A549 (cell line): ENCODE results near the gene SNCB. TPM values are rescaled to one million over a fixed set of nuclear protein-coding genes. Genes with fewer than 3 reads are reported as not detected.

Experiments used
- ATAC-seq, 2 experiments: fragments of 200-7000 bp in 1 of 2; fragments of >200 bp in 1 of 2; cut with Nextera tagmentation in 1 of 2; cut with Tn5 transposase in 1 of 2; 3 replicates each; pipeline versions ENCODE4 v1.8.0 to v1.9.1; 2018 to 2020; ENCODE audit warnings: mild to moderate bottlenecking in 1 of 2, moderate library complexity in 1 of 2
- CTCF ChIA-PET: fragments of 300-600 bp; sonication (Branson Sonifier 250); formaldehyde crosslinking; extraction: SDS; loops from one replicate; lab custom pipeline; 2021; ENCODE audit warnings: antibody characterized with exemption, inconsistent platforms; lab: Yijun Ruan, JAX
- POLR2A ChIA-PET: fragments of 350-600 bp; formaldehyde crosslinking; extraction: SDS; loops from one replicate; lab custom pipeline; 2021; ENCODE audit warnings: antibody characterized with exemption, inconsistent platforms; lab: Yijun Ruan, JAX
- DNase-seq, 2 experiments: peaks; one replicate each; pipeline versions ENCODE4 v3.0.0 to v3.0.0-alpha.2; 2011 to 2016; ENCODE audit warnings: low read depth in 1 of 2, low spot score in 1 of 2
- FAIRE-seq: peaks from 2 replicates; lab custom pipeline; 2011; peaks lifted over from hg19 to GRCh38; lab: Jason Lieb, UNC
- H3K27ac ChIP-seq, 2 experiments: fragments of >200 bp; sonication (Bioruptor Twin); formaldehyde crosslinking; 3 replicates each; pipeline ENCODE4 v1.5.1; 2016 to 2017
- H3K4me1 ChIP-seq: fragments of >200 bp; sonication (Bioruptor Twin); formaldehyde crosslinking; 3 replicates; pipeline ENCODE4 v1.6.1; 2016
- H3K4me2 ChIP-seq: fragments of >200 bp; sonication (Bioruptor Twin); formaldehyde crosslinking; 3 replicates; pipeline ENCODE4 v1.6.1; 2016
- H3K4me3 ChIP-seq: fragments of >200 bp; sonication (Bioruptor Twin); formaldehyde crosslinking; 3 replicates; pipeline ENCODE4 v1.5.1; 2016
- H3K9me3 ChIP-seq: fragments of >200 bp; sonication (Bioruptor Twin); formaldehyde crosslinking; 3 replicates; pipeline ENCODE4 v1.6.1; 2016
- BHLHE40 ChIP-seq: IDR thresholded peaks from 2 replicates; pipeline ENCODE4 v1.6.1; 2012; ENCODE audit warnings: low read depth, low read length, inconsistent platforms
- CBX8 ChIP-seq: fragments of 200-600 bp; sonication (generic); IDR thresholded peaks from 2 replicates; pipeline ENCODE4 v1.6.1; 2016
- CEBPB ChIP-seq, 2 experiments: fragments of >200 bp in 1 of 2; sonication (Bioruptor Twin) in 1 of 2; formaldehyde crosslinking in 1 of 2; IDR thresholded peaks; 2 replicates each; pipeline ENCODE4 v1.6.1; 2012 to 2016
- EHF ChIP-seq: fragments of 250-450 bp; sonication (Bioruptor Pico); IDR thresholded peaks from 2 replicates; pipeline ENCODE4 v1.5.0; 2020; ENCODE audit warnings: mild to moderate bottlenecking
- EP300 ChIP-seq, 2 experiments: fragments of >200 bp; sonication (Bioruptor Twin); formaldehyde crosslinking; IDR thresholded peaks; 2 replicates in 1 of 2; 3 replicates in 1 of 2; pipeline ENCODE4 v1.6.1; 2016 to 2017
- FOSB ChIP-seq: fragments of 250-450 bp; sonication (Bioruptor Pico); IDR thresholded peaks from 2 replicates; pipeline ENCODE4 v1.5.0; 2020; ENCODE audit warnings: mild to moderate bottlenecking, moderate library complexity
- FOSL2 ChIP-seq, 2 experiments: fragments of 450-650 bp in 1 of 2; fragments of >200 bp in 1 of 2; sonication (Bioruptor Twin) in 1 of 2; formaldehyde crosslinking; IDR thresholded peaks; 2 replicates each; pipeline versions ENCODE4 v1.5.0 to v1.6.1; 2016 to 2020; ENCODE audit warnings: mild to moderate bottlenecking in 1 of 2, moderate library complexity in 1 of 2
- GATA3 ChIP-seq: IDR thresholded peaks from 2 replicates; pipeline ENCODE4 v1.6.1; 2012; ENCODE audit warnings: borderline replicate concordance
- HOXA7 ChIP-seq: fragments of 250-450 bp; sonication (Bioruptor Pico); IDR thresholded peaks from 2 replicates; pipeline ENCODE4 v1.5.0; 2020; ENCODE audit warnings: mild to moderate bottlenecking, moderate library complexity
- KDM1A ChIP-seq: fragments of 200-600 bp; sonication (generic); IDR thresholded peaks from 2 replicates; pipeline ENCODE4 v1.6.1; 2016; ENCODE audit warnings: low read depth, mild to moderate bottlenecking
- KDM5A ChIP-seq: fragments of 200-600 bp; sonication (generic); IDR thresholded peaks from 2 replicates; pipeline ENCODE4 v1.6.1; 2016; ENCODE audit warnings: antibody characterized with exemption, mild to moderate bottlenecking
- MAZ ChIP-seq: fragments of 150-350 bp; IDR thresholded peaks from 2 replicates; pipeline ENCODE4 v1.6.1; 2014; ENCODE audit warnings: antibody characterized with exemption, low read depth, low read length, borderline replicate concordance
- NPAS2 ChIP-seq: fragments of 250-450 bp; sonication (Bioruptor Pico); IDR thresholded peaks from 2 replicates; pipeline ENCODE4 v1.8.0; 2022; ENCODE audit warnings: mild to moderate bottlenecking, moderate library complexity, borderline replicate concordance
- SMC3 ChIP-seq: fragments of >200 bp; sonication (Bioruptor Twin); formaldehyde crosslinking; IDR thresholded peaks from 3 replicates; pipeline ENCODE4 v1.6.1; 2018; ENCODE audit warnings: inconsistent platforms
- SREBF2 ChIP-seq: fragments of 450-650 bp; IDR thresholded peaks from 2 replicates; pipeline ENCODE4 v1.6.1; 2014; ENCODE audit warnings: mild to moderate bottlenecking, moderate library complexity
- WGBS: methylation state at CpG from one replicate; pipeline ENCODE4 v1.1.6; 2017; ENCODE audit errors: missing lambda C conversion rate; 5-methylcytosine and 5-hydroxymethylcytosine counted together
- polyA plus RNA-seq, 4 experiments: library from polyadenylated mRNA; depleted of rRNA in 3 of 4; stranded (reverse); fragments of >200 nt; fragmentation: RNase III in 1 of 4; extraction: RNeasy Plus Mini Kit Qiagen cat#74134 plus additional on column Dnase treatment in 1 of 4; gene quantifications; 2 replicates in 3 of 4; 3 replicates in 1 of 4; pipeline ENCODE4 v1.2.3, GENCODE V29; 2011 to 2017
- TF ChIP-seq, protein P1 (sequence below): IDR thresholded peaks from 2 replicates; pipeline ENCODE4 v1.6.1; 2012; ENCODE audit warnings: low read depth, borderline replicate concordance
- TF ChIP-seq, protein P2 (sequence below): fragments of 200-600 bp; sonication (generic); IDR thresholded peaks from 2 replicates; pipeline ENCODE4 v1.6.1; 2016; ENCODE audit warnings: antibody characterized with exemption, mild to moderate bottlenecking, moderate library complexity
- TF ChIP-seq, protein P3 (sequence below): fragments of >200 bp; sonication (Bioruptor Twin); formaldehyde crosslinking; IDR thresholded peaks from 3 replicates; pipeline ENCODE4 v1.5.1; 2016
- TF ChIP-seq, protein P4 (sequence below): IDR thresholded peaks from 2 replicates; pipeline ENCODE4 v1.6.1; 2012
- TF ChIP-seq, protein P5 (sequence below): IDR thresholded peaks from 2 replicates; pipeline ENCODE4 v1.6.1; 2012

Gene SNCB
- polyA plus RNA-seq, 2 of the 4 experiments (the other 2 are of a cell fraction): 0.37 to 0.74 TPM

DNA sequence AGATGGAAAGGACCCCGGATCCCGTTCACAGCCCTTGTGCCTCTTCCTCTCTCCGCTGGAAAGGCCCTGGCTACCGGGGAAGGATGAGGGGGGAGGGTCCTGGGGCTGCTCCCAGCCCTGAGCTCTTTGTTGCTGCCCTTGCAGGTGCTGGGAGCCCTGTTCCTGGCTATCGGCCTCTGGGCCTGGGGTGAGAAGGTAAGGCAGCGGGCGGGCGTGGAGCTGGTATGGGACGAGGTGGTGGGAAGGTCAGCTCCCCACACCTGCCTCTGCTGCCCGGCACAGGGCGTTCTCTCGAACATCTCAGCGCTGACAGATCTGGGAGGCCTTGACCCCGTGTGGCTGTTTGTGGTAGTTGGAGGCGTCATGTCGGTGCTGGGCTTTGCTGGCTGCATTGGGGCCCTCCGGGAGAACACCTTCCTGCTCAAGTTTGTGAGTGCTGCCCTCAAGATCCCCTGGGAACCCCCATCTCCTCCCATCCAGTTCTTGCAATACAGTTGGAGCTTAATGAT is 21.2 kb upstream of the SNCB start:
- FAIRE-seq: no peak
- Histone ChIP-seq H3K9me3 (no peaks in the 10 kb centered on the region), H3K4me2 (no peak overlapping the region), H3K4me3 (no peak overlapping the region), H3K27ac (no peak overlapping the region), H3K4me1 (peaks cover 10% of the 10 kb centered on the region)
- ChIA-PET POLR2A (no interaction called here), CTCF (interaction anchor here (0.5 to 6.8 kb wide), 7 partner anchors 9 to 461 kb away, joined by 3 to 68 read pairs (median 3); partner anchors contain the start of genes EIF4E1B and SNCB)
- 93% methylated on average over 15 of the region's 17 CpGs for WGBS
- TF ChIP-seq, protein P1, sequence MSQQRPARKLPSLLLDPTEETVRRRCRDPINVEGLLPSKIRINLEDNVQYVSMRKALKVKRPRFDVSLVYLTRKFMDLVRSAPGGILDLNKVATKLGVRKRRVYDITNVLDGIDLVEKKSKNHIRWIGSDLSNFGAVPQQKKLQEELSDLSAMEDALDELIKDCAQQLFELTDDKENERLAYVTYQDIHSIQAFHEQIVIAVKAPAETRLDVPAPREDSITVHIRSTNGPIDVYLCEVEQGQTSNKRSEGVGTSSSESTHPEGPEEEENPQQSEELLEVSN: no peak
- TF ChIP-seq, protein P2, sequence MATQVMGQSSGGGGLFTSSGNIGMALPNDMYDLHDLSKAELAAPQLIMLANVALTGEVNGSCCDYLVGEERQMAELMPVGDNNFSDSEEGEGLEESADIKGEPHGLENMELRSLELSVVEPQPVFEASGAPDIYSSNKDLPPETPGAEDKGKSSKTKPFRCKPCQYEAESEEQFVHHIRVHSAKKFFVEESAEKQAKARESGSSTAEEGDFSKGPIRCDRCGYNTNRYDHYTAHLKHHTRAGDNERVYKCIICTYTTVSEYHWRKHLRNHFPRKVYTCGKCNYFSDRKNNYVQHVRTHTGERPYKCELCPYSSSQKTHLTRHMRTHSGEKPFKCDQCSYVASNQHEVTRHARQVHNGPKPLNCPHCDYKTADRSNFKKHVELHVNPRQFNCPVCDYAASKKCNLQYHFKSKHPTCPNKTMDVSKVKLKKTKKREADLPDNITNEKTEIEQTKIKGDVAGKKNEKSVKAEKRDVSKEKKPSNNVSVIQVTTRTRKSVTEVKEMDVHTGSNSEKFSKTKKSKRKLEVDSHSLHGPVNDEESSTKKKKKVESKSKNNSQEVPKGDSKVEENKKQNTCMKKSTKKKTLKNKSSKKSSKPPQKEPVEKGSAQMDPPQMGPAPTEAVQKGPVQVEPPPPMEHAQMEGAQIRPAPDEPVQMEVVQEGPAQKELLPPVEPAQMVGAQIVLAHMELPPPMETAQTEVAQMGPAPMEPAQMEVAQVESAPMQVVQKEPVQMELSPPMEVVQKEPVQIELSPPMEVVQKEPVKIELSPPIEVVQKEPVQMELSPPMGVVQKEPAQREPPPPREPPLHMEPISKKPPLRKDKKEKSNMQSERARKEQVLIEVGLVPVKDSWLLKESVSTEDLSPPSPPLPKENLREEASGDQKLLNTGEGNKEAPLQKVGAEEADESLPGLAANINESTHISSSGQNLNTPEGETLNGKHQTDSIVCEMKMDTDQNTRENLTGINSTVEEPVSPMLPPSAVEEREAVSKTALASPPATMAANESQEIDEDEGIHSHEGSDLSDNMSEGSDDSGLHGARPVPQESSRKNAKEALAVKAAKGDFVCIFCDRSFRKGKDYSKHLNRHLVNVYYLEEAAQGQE: no peak
- TF ChIP-seq KDM5A (no peak), EP300 (IDR thresholded peaks at IDR 0.05) (no peak), KDM1A (no peak), CEBPB (IDR thresholded peaks at IDR 0.05) (no peak), CBX8 (no peak), GATA3 (no peak), SMC3 (no peak), MAZ (no peak), NPAS2 (CRISPR knock-in tag) (no peak), BHLHE40 (no peak), EHF (CRISPR knock-in tag) (no peak), SREBF2 (no peak), FOSB (CRISPR knock-in tag) (no peak)
- TF ChIP-seq, protein P3, sequence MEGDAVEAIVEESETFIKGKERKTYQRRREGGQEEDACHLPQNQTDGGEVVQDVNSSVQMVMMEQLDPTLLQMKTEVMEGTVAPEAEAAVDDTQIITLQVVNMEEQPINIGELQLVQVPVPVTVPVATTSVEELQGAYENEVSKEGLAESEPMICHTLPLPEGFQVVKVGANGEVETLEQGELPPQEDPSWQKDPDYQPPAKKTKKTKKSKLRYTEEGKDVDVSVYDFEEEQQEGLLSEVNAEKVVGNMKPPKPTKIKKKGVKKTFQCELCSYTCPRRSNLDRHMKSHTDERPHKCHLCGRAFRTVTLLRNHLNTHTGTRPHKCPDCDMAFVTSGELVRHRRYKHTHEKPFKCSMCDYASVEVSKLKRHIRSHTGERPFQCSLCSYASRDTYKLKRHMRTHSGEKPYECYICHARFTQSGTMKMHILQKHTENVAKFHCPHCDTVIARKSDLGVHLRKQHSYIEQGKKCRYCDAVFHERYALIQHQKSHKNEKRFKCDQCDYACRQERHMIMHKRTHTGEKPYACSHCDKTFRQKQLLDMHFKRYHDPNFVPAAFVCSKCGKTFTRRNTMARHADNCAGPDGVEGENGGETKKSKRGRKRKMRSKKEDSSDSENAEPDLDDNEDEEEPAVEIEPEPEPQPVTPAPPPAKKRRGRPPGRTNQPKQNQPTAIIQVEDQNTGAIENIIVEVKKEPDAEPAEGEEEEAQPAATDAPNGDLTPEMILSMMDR: no peak
- TF ChIP-seq, protein P4, sequence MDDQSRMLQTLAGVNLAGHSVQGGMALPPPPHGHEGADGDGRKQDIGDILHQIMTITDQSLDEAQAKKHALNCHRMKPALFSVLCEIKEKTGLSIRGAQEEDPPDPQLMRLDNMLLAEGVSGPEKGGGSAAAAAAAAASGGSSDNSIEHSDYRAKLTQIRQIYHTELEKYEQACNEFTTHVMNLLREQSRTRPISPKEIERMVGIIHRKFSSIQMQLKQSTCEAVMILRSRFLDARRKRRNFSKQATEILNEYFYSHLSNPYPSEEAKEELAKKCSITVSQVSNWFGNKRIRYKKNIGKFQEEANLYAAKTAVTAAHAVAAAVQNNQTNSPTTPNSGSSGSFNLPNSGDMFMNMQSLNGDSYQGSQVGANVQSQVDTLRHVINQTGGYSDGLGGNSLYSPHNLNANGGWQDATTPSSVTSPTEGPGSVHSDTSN: no peak
- TF ChIP-seq, all 56 proteins: peak for 0
- DNase-seq (no peak), ATAC-seq (no peak)

DNA sequence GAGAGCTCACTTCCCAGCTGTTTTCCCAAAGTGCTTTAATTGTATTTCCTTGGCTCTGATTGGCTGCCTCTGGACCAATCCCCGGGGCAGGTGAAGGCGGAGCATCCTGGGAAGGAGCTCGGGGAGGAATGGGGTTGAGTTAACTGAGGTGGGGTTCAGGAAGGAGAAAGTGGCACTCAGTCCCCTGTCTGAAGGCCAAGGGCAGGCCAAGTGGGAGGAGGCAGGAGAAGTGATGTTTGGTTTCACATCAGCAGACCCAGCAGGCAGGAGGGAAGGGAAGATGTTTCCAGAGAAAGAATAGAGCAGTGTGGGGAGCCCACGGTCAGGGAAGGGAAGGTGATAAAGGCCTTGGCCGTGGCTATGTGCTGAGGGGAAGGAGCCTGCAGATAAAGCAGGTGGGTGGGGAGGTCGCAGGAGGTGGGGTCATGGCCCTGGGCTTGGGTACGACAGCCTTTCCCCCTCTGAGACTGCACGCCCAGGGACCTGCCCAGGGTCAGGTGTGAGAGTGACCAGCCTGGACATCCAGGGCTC is 20.1 kb upstream of the SNCB start:
- no peak for ATAC-seq
- Histone ChIP-seq H3K4me3 (no peak overlapping the region), H3K4me1 (peaks cover 14% of the 10 kb centered on the region), H3K9me3 (no peaks in the 10 kb centered on the region), H3K27ac (no peak overlapping the region), H3K4me2 (no peak overlapping the region)
- no peak for FAIRE-seq
- CTCF ChIA-PET: interaction anchor here (1.0 to 6.8 kb wide), 5 partner anchors 8 to 463 kb away, joined by 3 to 68 read pairs (median 4); no protein-coding TSS in a partner anchor
- no peak for DNase-seq
- 77% methylated on average over 8 of the region's 8 CpGs for WGBS
- TF ChIP-seq FOSL2 (IDR thresholded peaks at IDR 0.05) (no peak), FOSL2 (CRISPR knock-in tag; IDR thresholded peaks at IDR 0.05) (no peak), GATA3 (no peak), NPAS2 (CRISPR knock-in tag) (no peak), HOXA7 (CRISPR knock-in tag) (no peak)
- TF ChIP-seq, protein P5, sequence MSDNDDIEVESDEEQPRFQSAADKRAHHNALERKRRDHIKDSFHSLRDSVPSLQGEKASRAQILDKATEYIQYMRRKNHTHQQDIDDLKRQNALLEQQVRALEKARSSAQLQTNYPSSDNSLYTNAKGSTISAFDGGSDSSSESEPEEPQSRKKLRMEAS: no peak
- POLR2A ChIA-PET: no interaction called here
